Heart left ventricle (tissue), 16 donors: ENCODE measurements around the gene SAT1. TPM values are rescaled to one million over a fixed set of nuclear protein-coding genes. Genes with fewer than 3 reads are reported as not detected.
A peak's percentile ranks its signal among the peaks of the same experiment; 100 is the strongest.

ENCODE experiments used
- ATAC-seq, 4 donors: fragments of 200-7000 bp; cut with Tn5 transposase; one replicate each; pipeline ENCODE4 v1.9.1; 2020 to 2022; ENCODE audit warnings: moderate library complexity in 4 of 4, mild to moderate bottlenecking in 3 of 4, moderate number of reproducible peaks in 1 of 4
- DNase-seq, 5 donors: peaks; one replicate each; pipeline ENCODE4 v3.0.0-alpha.2; 2020
- H3K27ac ChIP-seq, 12 donors: fragments of 200-600 bp; sonication (generic) in 4 of 12; one replicate each; pipeline versions ENCODE4 v1.5.0 to v1.8.0; 2016 to 2022; ENCODE audit warnings: mild to moderate bottlenecking in 2 of 12
- H3K27me3 ChIP-seq, 9 donors: fragments of 200-600 bp; sonication (generic) in 2 of 9; one replicate each; pipeline versions ENCODE4 v1.5.1 to v1.8.0; 2016 to 2022; ENCODE audit warnings: mild to moderate bottlenecking in 3 of 9
- H3K36me3 ChIP-seq, 9 donors: fragments of 200-600 bp; sonication (generic) in 2 of 9; one replicate each; pipeline versions ENCODE4 v1.5.0 to v1.8.0; 2018 to 2022; ENCODE audit warnings: mild to moderate bottlenecking in 2 of 9
- H3K4me1 ChIP-seq, 12 donors: fragments of 200-600 bp; sonication (generic) in 4 of 12; one replicate each; pipeline versions ENCODE4 v1.5.0 to v1.8.0; 2016 to 2022; ENCODE audit warnings: mild to moderate bottlenecking in 3 of 12
- H3K4me3 ChIP-seq, 12 donors: fragments of 200-600 bp; sonication (generic) in 4 of 12; one replicate each; pipeline versions ENCODE4 v1.5.0 to v1.8.0; 2017 to 2022; ENCODE audit warnings: mild to moderate bottlenecking in 9 of 12, moderate library complexity in 4 of 12
- H3K9me3 ChIP-seq, 12 donors: fragments of 200-600 bp; sonication (generic) in 4 of 12; one replicate each; pipeline versions ENCODE4 v1.5.0 to v1.8.0; 2016 to 2022; ENCODE audit warnings: mild to moderate bottlenecking in 1 of 12
- POLR2A ChIP-seq, 2 donors: fragments of 450-650 bp; IDR thresholded peaks; one replicate each; pipeline ENCODE4 v1.6.1; 2017; ENCODE audit warnings: antibody characterized with exemption in 2 of 2, mild to moderate bottlenecking in 2 of 2, moderate library complexity in 2 of 2
- WGBS, 4 donors: extraction: QIAGEN DNeasy Blood & Tissue Kit in 2 of 4; methylation state at CpG; one replicate each; pipeline versions ENCODE4 v1.1.5 to v1.1.7; 2013 to 2018; 5-methylcytosine and 5-hydroxymethylcytosine counted together
- intact Hi-C, 10 donors: fragments of 100-400 bp; cut with DNase I; formaldehyde crosslinking; loops; one replicate each; pipeline versions ENCODE4 v1.11.1 to v1.14.2; 2022
- polyA plus RNA-seq, 2 donors: library from polyadenylated mRNA; stranded (reverse); fragments of 200-250 nt; gene quantifications; one replicate each; pipeline ENCODE4 v1.2.3, GENCODE V29; 2013
- total RNA-seq, 9 donors: library from RNA; depleted of rRNA in 2 of 9; stranded (reverse); fragments of >200 nt in 2 of 9; fragmentation: NEBNext Ultra II Directional in 3 of 9; extraction: Animal tissue kit (Norgen Biotek cat#: 25700) in 3 of 9; gene quantifications; one replicate each; pipeline versions ENCODE4 v1.1.0 to v1.2.4, GENCODE V29; 2016 to 2023
- TF ChIP-seq, protein P1 (sequence below), 12 donors: fragments of 200-600 bp; sonication (generic) in 4 of 12; IDR thresholded peaks; one replicate each; pipeline versions ENCODE4 v1.5.0 to v1.8.0; 2018 to 2022; ENCODE audit warnings: antibody characterized with exemption in 12 of 12, mild to moderate bottlenecking in 5 of 12
- donor health status: ischemic (EF 13 %, LVEDD 7.1; RV severe dilation, severe dysfunction).
- donor health status: healthy with polysubstance abuse.
- donor health status: DM: no; HTN: yes; CAD: no.
- donor health status: DM: no; HTN: no; CAD: no.
- donor health status: ischemic (EF 25% LVEDD 6.9; RV normal size, moderate dysfunction).
- donor health status: ischemic (EF 25% LVEDD 5.7; RV mildly dilated, moderate dysfunction).
- donor health status: healthy.
- donor health status: DM: yes; HTN: yes; CAD: no.
- donor health status: ischemic (EF 35%, LVEDD 5.7; RV mildly dilated, moderate dysfunction).
- donor health status: nonischemic (EF 11% LVEDD 7.7; RV severe dilation, severe dysfunction).
- donor health status: DM: yes; HTN: yes; CAD: no.
- donor health status: PGD.
- donor health status: ischemic (EF 29% LVEDD 5.4; RV normal size, mild dysfunction).
- donor health status: nonischemic (EF 23%, LVEDD 6.1; RV moderate dilation, normal function).

The SAT1 gene
- total and polyA plus RNA-seq, 11 donors: 67.0 to 814 (median 185) TPM

DNA sequence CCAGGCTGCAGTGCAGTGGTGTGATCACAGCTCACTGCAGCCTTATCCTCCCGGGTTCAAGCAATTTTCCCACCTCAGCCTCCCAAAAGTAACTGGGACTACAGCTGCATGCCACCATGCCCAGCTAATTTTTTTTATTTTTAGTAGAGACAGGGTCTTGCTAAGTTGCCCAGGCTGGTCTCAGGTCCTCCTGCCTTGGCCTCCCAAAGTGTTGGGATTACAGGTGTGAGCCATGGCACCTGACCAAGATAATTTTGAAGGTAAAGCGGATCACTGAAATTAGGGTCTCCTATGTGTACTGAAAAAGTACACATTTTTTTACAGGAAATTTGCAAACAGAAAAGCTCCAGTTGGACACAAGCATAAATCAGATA is 4.8 kb downstream of the SAT1 start:
- DNase-seq (no peak), ATAC-seq (no peak)
- TF ChIP-seq, protein P1, sequence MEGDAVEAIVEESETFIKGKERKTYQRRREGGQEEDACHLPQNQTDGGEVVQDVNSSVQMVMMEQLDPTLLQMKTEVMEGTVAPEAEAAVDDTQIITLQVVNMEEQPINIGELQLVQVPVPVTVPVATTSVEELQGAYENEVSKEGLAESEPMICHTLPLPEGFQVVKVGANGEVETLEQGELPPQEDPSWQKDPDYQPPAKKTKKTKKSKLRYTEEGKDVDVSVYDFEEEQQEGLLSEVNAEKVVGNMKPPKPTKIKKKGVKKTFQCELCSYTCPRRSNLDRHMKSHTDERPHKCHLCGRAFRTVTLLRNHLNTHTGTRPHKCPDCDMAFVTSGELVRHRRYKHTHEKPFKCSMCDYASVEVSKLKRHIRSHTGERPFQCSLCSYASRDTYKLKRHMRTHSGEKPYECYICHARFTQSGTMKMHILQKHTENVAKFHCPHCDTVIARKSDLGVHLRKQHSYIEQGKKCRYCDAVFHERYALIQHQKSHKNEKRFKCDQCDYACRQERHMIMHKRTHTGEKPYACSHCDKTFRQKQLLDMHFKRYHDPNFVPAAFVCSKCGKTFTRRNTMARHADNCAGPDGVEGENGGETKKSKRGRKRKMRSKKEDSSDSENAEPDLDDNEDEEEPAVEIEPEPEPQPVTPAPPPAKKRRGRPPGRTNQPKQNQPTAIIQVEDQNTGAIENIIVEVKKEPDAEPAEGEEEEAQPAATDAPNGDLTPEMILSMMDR (IDR thresholded peaks at IDR 0.05): no peak
- no peak for TF ChIP-seq POLR2A (IDR thresholded peaks at IDR 0.05)
- peaks cover 0 to 13% (median 0%) of the 10 kb centered on the region in 12 donors for H3K4me1 ChIP-seq
- intact Hi-C loops: loop anchor here in 2 of 10 donors (10.0 kb wide), 2 partner anchors 237 to 267 kb away; partner anchors contain the start of genes EIF2S3 (in 1 of the 2) and KLHL15 (in 1 of the 2)
- H3K36me3 ChIP-seq: peaks cover 0 to 18% (median 13%) of the 10 kb centered on the region in 9 donors
- peaks cover 0 to 4% (median 0%) of the 10 kb centered on the region in 12 donors for H3K9me3 ChIP-seq
- H3K27ac ChIP-seq: peak overlapping the region in 1 of 12 donors; percentile 71
- no peak overlapping the region for H3K4me3 ChIP-seq
- 83 to 96% (median 92%) methylated on average over 2 of the region's 2 CpGs for WGBS, 4 donors
- H3K27me3 ChIP-seq: no peaks in the 10 kb centered on the region

DNA sequence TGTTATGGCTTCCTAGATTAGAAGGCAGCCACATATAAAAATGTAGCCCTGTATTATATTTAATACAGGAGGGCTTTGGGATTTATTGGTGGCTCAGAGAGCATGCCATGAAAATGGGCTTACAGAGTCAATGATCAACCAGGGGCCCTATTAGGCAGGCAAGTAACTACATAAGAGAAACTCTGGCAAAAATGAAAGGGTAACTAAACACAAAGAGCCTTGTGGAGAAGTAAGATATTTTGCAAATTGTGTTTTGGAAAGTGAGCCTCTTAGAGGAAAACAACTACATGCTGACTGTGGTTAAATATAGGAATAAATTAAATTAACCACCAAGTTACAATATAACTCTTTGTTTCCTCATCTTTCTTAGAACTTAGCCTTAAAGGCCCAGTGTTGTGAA is 5.5 kb downstream of the SAT1 start:
- TF ChIP-seq POLR2A (IDR thresholded peaks at IDR 0.05): no peak
- TF ChIP-seq, protein P1 (IDR thresholded peaks at IDR 0.05): no peak
- Histone ChIP-seq H3K4me1 (peaks cover 0 to 13% (median 0%) of the 10 kb centered on the region in 12 donors), H3K9me3 (no peaks in the 10 kb centered on the region), H3K36me3 (peaks cover 0 to 18% (median 13%) of the 10 kb centered on the region in 9 donors), H3K4me3 (no peak overlapping the region), H3K27ac (peak overlapping the region in 3 of 12 donors; percentile 3 to 71 (median 3)), H3K27me3 (no peaks in the 10 kb centered on the region)
- intact Hi-C loops: loop anchor here in 2 of 10 donors (10.0 kb wide), 2 partner anchors 236 to 266 kb away; partner anchors contain the start of genes EIF2S3 (in 1 of the 2) and KLHL15 (in 1 of the 2)
- ATAC-seq (no peak), DNase-seq (no peak)

DNA sequence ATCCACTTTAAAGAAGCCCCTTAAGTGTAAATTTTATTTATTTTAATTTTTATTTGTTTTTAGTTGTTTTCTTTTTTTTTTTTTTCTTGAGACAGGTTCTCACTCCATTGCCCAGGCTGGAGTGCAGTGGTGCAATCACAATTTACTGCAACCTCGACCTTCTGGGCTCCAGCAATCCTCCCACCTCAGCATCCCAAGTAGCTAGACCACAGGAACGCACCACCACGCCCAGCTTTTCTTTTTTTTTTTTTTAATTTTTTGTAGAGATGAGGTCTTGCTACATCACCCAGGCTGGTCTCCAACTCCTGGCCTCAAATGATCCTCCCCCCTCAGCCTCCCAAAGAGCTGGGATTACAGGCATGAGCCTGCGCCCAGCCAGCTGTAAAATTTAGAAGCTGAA is 6.0 kb downstream of the SAT1 start:
- no peak for ATAC-seq
- Histone ChIP-seq H3K36me3 (peaks cover 0 to 18% (median 13%) of the 10 kb centered on the region in 9 donors), H3K4me3 (no peak overlapping the region), H3K9me3 (no peaks in the 10 kb centered on the region), H3K4me1 (peaks cover 0 to 13% (median 0%) of the 10 kb centered on the region in 12 donors), H3K27me3 (no peaks in the 10 kb centered on the region), H3K27ac (peak overlapping the region in 1 of 12 donors; percentile 71)
- TF ChIP-seq POLR2A (IDR thresholded peaks at IDR 0.05): no peak
- TF ChIP-seq, protein P1 (IDR thresholded peaks at IDR 0.05): no peak
- intact Hi-C loops: loop anchor here in 2 of 10 donors (10.0 kb wide), 2 partner anchors 236 to 266 kb away; partner anchors contain the start of genes EIF2S3 (in 1 of the 2) and KLHL15 (in 1 of the 2)
- WGBS, 4 donors: 71 to 98% (median 86%) methylated on average over 4 of the region's 4 CpGs
- DNase-seq: no peak

DNA sequence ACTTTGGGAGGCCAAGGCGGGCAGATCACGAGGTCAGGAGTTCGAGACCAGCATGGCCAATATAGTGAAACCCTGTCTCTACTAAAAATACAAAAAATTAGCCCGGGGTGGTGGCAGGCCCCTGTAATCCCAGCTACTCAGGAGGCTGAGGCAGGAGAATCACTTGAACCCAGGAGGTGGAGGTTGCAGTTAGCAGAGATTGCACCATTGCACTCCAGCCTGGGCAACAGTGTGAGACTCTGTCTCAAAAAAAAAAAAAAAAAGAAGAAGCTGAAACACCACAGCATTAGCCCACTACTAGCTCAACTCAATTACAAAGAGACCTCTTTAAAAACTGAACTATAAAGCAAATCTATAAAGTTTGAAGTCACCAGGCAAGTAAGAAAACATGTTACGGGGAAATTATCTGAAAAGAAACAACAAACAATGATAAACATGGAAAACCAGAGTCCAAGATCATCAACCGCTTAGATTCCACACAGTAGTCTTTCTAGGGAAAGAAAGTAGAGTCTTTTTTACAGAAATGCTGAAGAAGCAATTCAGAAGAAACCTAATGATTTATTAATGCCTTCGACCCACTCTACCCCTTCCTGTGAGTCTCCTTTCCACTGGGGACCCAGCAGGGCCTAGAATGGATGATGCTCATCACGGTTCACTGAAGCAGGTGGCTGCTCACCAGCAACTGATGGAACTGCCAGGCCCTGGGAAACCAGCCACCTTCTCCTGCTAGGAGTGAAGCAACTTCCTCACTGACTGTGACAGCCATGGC is 6.6 kb downstream of the SAT1 start:
- DNase-seq: no peak
- peaks cover 0 to 13% (median 0%) of the 10 kb centered on the region in 12 donors for H3K4me1 ChIP-seq

More for the DNA sequence above, 6.6 kb downstream of the SAT1 start:
- H3K27me3 ChIP-seq: no peaks in the 10 kb centered on the region
- H3K4me3 ChIP-seq: no peak overlapping the region
- H3K27ac ChIP-seq: no peak overlapping the region
- H3K36me3 ChIP-seq: peaks cover 0 to 18% (median 10%) of the 10 kb centered on the region in 9 donors
- intact Hi-C loops: loop anchor here in 2 of 10 donors (10.0 kb wide), 2 partner anchors 235 to 265 kb away; partner anchors contain the start of genes EIF2S3 (in 1 of the 2) and KLHL15 (in 1 of the 2)
- WGBS, 4 donors: 76 to 94% (median 90%) methylated on average over 8 of the region's 8 CpGs
- no peak for ATAC-seq
- no peaks in the 10 kb centered on the region for H3K9me3 ChIP-seq
- TF ChIP-seq, protein P1 (IDR thresholded peaks at IDR 0.05): no peak
- TF ChIP-seq POLR2A (IDR thresholded peaks at IDR 0.05): no peak
